Measurements from ENCODE around the gene XYLT1. TPM values are rescaled to one million over a fixed set of nuclear protein-coding genes. Genes with fewer than 3 reads are reported as not detected.

Gene XYLT1
- total and polyA plus RNA-seq, 2 of the 8 experiments (the other 6 are each of a cell fraction or from before 2014, with no cell fraction given): 6.6 to 25.4 TPM

DNA sequence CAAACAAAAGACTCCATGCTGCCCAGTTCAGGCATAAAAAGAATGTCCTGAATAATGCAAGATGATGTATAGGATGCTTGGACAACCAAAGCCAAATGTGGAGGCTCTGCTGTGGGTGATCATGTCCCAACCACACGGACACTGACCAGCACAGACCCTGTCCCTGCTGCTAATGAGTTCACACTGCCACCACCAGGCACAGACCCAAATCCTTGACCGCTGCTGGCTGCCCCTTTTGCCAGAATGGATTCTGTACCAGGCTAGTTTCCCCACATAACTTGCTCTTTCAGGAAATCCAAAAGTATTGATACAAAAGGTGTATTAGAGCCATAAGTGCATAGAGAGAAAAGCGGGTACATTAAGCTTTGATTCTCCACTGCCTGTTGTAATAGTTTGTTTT is 60.9 kb downstream of the XYLT1 start:
- Histone ChIP-seq H2AFZ (ENCODE audit: low read length) (no peak overlapping the region), H2BK20ac (ENCODE audit: low read length) (no peak overlapping the region), H2AK5ac (ENCODE audit: low read depth, low read length) (no peak overlapping the region; the same call in 1 of the 2 replicates), H3K4me1 (replicated peaks in 1 of 4; ENCODE audit: control insufficient read depth in 3 of 4, insufficient read depth in 4 of 4, low read length in 3 of 4) (peaks cover 2 to 15% (median 11%) of the 10 kb centered on the region in 4 experiments; a peak in 6 of 7 replicates), H4K5ac (ENCODE audit: insufficient read length, low read depth, low read length) (no peak overlapping the region), H3K27me3 (replicated peaks in 1 of 4; ENCODE audit: control insufficient read depth in 3 of 4, extremely low read depth in 1 of 4, insufficient read depth in 3 of 4, low read length in 3 of 4) (no peaks in the 10 kb centered on the region), H4K91ac (replicated peaks; ENCODE audit: insufficient read length, low read length) (peak overlapping the region; percentile 22), H2BK5ac (ENCODE audit: low read depth, low read length) (no peak overlapping the region), H4K8ac (ENCODE audit: extremely low read depth, insufficient read depth, low read length) (no peak overlapping the region), H3K4me3 (ENCODE audit: extremely low read depth in 1 of 4, insufficient read depth in 2 of 4, low read depth in 3 of 4, low read length in 4 of 4) (no peak overlapping the region), H3K9ac (replicated peaks in 1 of 4; ENCODE audit: extremely low read depth in 1 of 4, low read depth in 3 of 4, low read length in 3 of 4) (no peak overlapping the region), H3K4ac (replicated peaks; ENCODE audit: insufficient read length, low read depth, low read length) (no peak overlapping the region), H3K4me2 (ENCODE audit: insufficient read depth in 1 of 2, low read depth in 2 of 2, low read length in 2 of 2) (no peak overlapping the region), H3K79me1 (ENCODE audit: low read depth, low read length) (peaks cover 10% of the 10 kb centered on the region), H4K20me1 (replicated peaks in 1 of 2; ENCODE audit: control insufficient read depth in 1 of 2, insufficient read depth in 2 of 2, low read length in 2 of 2) (no peaks in the 10 kb centered on the region), H2BK120ac (replicated peaks; ENCODE audit: low read depth, low read length) (no peak overlapping the region), H3K27ac (ENCODE audit: low read depth, low read length) (no peak overlapping the region), H3K18ac (ENCODE audit: extremely low read depth, low read length) (no peak overlapping the region), H3K9me3 (ENCODE audit: insufficient read depth in 2 of 2, low read depth in 1 of 2, low read length in 1 of 2) (no peaks in the 10 kb centered on the region), H2BK15ac (ENCODE audit: low read length) (0 out of 2 replicates have a peak overlapping the region, but pooled peaks have one; percentile 34), H3K36me3 (ENCODE audit: control insufficient read depth in 2 of 4, insufficient read depth in 4 of 4, low read length in 3 of 4) (no peaks in the 10 kb centered on the region), H3K23me2 (ENCODE audit: low read depth, low read length) (no peaks in the 10 kb centered on the region), H3K79me2 (ENCODE audit: control insufficient read depth in 1 of 2, insufficient read depth in 2 of 2, low read length in 2 of 2) (peaks cover 0 to 24% of the 10 kb centered on the region in 2 experiments; a peak in 2 of 4 replicates), H2BK12ac (ENCODE audit: low read depth, low read length) (no peak overlapping the region), H3K23ac (ENCODE audit: insufficient read length) (no peak overlapping the region), H3K56ac (replicated peaks; ENCODE audit: insufficient read length, low read depth, low read length) (no peak overlapping the region), H3K14ac (ENCODE audit: insufficient read length) (no peak overlapping the region)
- WGBS, 2 experiments (ENCODE audit: extremely low coverage in 1 of 2, insufficient coverage in 1 of 2, insufficient read length in 1 of 2, insufficient replicate concordance in 2 of 2, low coverage in 1 of 2, low lambda C conversion rate in 2 of 2, missing lambda C conversion rate in 1 of 2): 85% methylated on average over 3 of the region's 3 CpGs; no CpG with 5 or more reads in 1 of the 2 experiments
- TF ChIP-seq RAD21 (IDR thresholded peaks at IDR 0.05 in 1 of 2, conservative IDR thresholded peaks at IDR 0.05 in 1 of 2; ENCODE audit: low read depth in 2 of 2, low read length in 2 of 2) (peak; percentile 11 to 45; a peak in 2 of 4 replicates), ASH2L (IDR thresholded peaks at IDR 0.05; ENCODE audit: low read length) (no peak), TAF7 (optimal IDR thresholded peaks at IDR 0.05; ENCODE audit: borderline replicate concordance, low read depth, low read length) (no peak), BACH1 (IDR thresholded peaks at IDR 0.05; ENCODE audit: low read length) (no peak), NANOG (IDR thresholded peaks at IDR 0.05; ENCODE audit: insufficient read depth, low read depth, low read length, poor library complexity, severe bottlenecking) (no peak)
- FAIRE-seq (no peak), DNase-seq (ENCODE audit: low read depth in 1 of 2, low spot score in 2 of 2) (no peak)
- ChIA-PET CTCF (ENCODE audit: partially characterized antibody) (no interaction called here), POLR2A (ENCODE audit: partially characterized antibody) (interaction anchor here (0.7 kb wide), 1 partner anchor 53 kb away, joined by 3 read pairs; no protein-coding TSS in a partner anchor)

Data from H1 (cell line).